Neural crest cell (in vitro differentiated cells): Measurements from ENCODE around the gene COL5A1. TPM values are rescaled to one million over a fixed set of nuclear protein-coding genes. Genes with fewer than 3 reads are reported as not detected.

Experiments
- DNase-seq: peaks from one replicate; pipeline ENCODE4 v3.0.0; 2021; ENCODE audit warnings: low read depth, mixed read lengths, low spot score
- H3K27ac Mint-ChIP-seq: one replicate; pipeline ENCODE4 v1.8.0; 2021; ENCODE audit warnings: mild to moderate bottlenecking, mixed read lengths; ENCODE audit not compliant: unreplicated experiment
- H3K27me3 Mint-ChIP-seq: 2 replicates; pipeline ENCODE4 v1.8.0; 2021; ENCODE audit warnings: low read depth, mild to moderate bottlenecking, mixed read lengths
- H3K36me3 Mint-ChIP-seq: 2 replicates; pipeline ENCODE4 v1.8.0; 2021; ENCODE audit warnings: low read depth, mild to moderate bottlenecking, mixed read lengths
- H3K4me1 Mint-ChIP-seq: 2 replicates; pipeline ENCODE4 v1.8.0; 2021; ENCODE audit warnings: mixed read lengths
- H3K4me3 Mint-ChIP-seq: one replicate; pipeline ENCODE4 v1.8.0; 2021; ENCODE audit warnings: mild to moderate bottlenecking, mixed read lengths
- H3K9me3 Mint-ChIP-seq: 2 replicates; pipeline ENCODE4 v1.8.0; 2021; ENCODE audit warnings: mixed read lengths
- CTCF ChIP-seq: fragments of 200-600 bp; sonication (generic); conservative IDR thresholded peaks from 2 replicates; pipeline ENCODE4 v1.5.0; 2021; ENCODE audit warnings: antibody characterized with exemption, mild to moderate bottlenecking
- total RNA-seq: library from RNA; stranded (reverse); gene quantifications from 2 replicates; pipeline ENCODE4 v1.2.1, GENCODE V29; 2021

The COL5A1 gene
- total RNA-seq, 1 donor from 2014 or later = 19.4 TPM

- no peaks in the 10 kb centered on the region for H3K27me3 Mint-ChIP-seq
- TF ChIP-seq CTCF = no peak
- no peak overlapping the region for H3K4me3 Mint-ChIP-seq
- DNase-seq = no peak
- H3K36me3 Mint-ChIP-seq = no peaks in the 10 kb centered on the region
- no peaks in the 10 kb centered on the region for H3K4me1 Mint-ChIP-seq
- H3K27ac Mint-ChIP-seq = no peak overlapping the region
- no peaks in the 10 kb centered on the region for H3K9me3 Mint-ChIP-seq
Measured at GRCh38 chr9:134725605-134725940, 84.0 kb downstream of the COL5A1 start.

GRCh38 chr9:134726026-134726721 is 84.6 kb downstream of the COL5A1 start:
- H3K27ac Mint-ChIP-seq = no peak overlapping the region
- H3K4me1 Mint-ChIP-seq = no peaks in the 10 kb centered on the region
- no peaks in the 10 kb centered on the region for H3K27me3 Mint-ChIP-seq
- no peak for DNase-seq
- H3K36me3 Mint-ChIP-seq = no peaks in the 10 kb centered on the region
- H3K9me3 Mint-ChIP-seq = no peaks in the 10 kb centered on the region
- no peak for TF ChIP-seq CTCF
- H3K4me3 Mint-ChIP-seq = no peak overlapping the region

- no peak for TF ChIP-seq CTCF
- Mint-ChIP-seq H3K36me3 (no peaks in the 10 kb centered on the region), H3K27ac (no peak overlapping the region), H3K4me3 (no peak overlapping the region), H3K9me3 (no peaks in the 10 kb centered on the region), H3K4me1 (no peaks in the 10 kb centered on the region), H3K27me3 (no peaks in the 10 kb centered on the region)
- DNase-seq = no peak
Measured at GRCh38 chr9:134726722-134727034, 85.1 kb downstream of the COL5A1 start.

- H3K27ac Mint-ChIP-seq = no peak overlapping the region
- DNase-seq = no peak
Measured at GRCh38 chr9:134728021-134728795, 86.6 kb downstream of the COL5A1 start.

GRCh38 chr9:134728801-134729495 is 87.3 kb downstream of the COL5A1 start:
- H3K27me3 Mint-ChIP-seq = no peaks in the 10 kb centered on the region
- no peak for TF ChIP-seq CTCF
- no peaks in the 10 kb centered on the region for H3K9me3 Mint-ChIP-seq

More at GRCh38 chr9:134728021-134728795, 86.6 kb downstream of the COL5A1 start:
- Mint-ChIP-seq H3K4me1 (no peaks in the 10 kb centered on the region), H3K36me3 (no peaks in the 10 kb centered on the region), H3K9me3 (no peaks in the 10 kb centered on the region), H3K27me3 (no peaks in the 10 kb centered on the region), H3K4me3 (no peak overlapping the region)
- TF ChIP-seq CTCF = no peak

More at GRCh38 chr9:134728801-134729495, 87.3 kb downstream of the COL5A1 start:
- Mint-ChIP-seq H3K27ac (peak overlapping the region; percentile 78), H3K4me1 (no peaks in the 10 kb centered on the region), H3K36me3 (no peaks in the 10 kb centered on the region), H3K4me3 (no peak overlapping the region)
- no peak for DNase-seq
